ENCODE results near the gene SFMBT2. TPM values are rescaled to one million over a fixed set of nuclear protein-coding genes. Genes with fewer than 3 reads are reported as not detected.

The SFMBT2 gene
- total and polyA plus RNA-seq, 2 experiments from 2014 or later: 4.3 to 5.9 TPM

- no peak for TF ChIP-seq CTCF (IDR thresholded peaks at IDR 0.05; ENCODE audit: low read depth, low read length)
- no peaks in the 10 kb centered on the region for H3K36me3 ChIP-seq
- no peaks in the 10 kb centered on the region for H3K27me3 ChIP-seq
- no peak overlapping the region for H3K4me3 ChIP-seq
- DNase-seq (ENCODE audit: low read depth in 1 of 2, low spot score in 1 of 2): peak in 1 of 2 donors; percentile 18
- no peak overlapping the region for H3K27ac ChIP-seq
- no peaks in the 10 kb centered on the region for H3K4me1 ChIP-seq (ENCODE audit: low read depth)
- H3K9me3 ChIP-seq (ENCODE audit: low read depth): no peaks in the 10 kb centered on the region
These were observed 76.2 kb downstream of the SFMBT2 start for GRCh38 chr10:7334642-7334964.

GRCh38 chr10:7333961-7334641 is 76.7 kb downstream of the SFMBT2 start:
- Histone ChIP-seq H3K27me3 (no peaks in the 10 kb centered on the region), H3K27ac (no peak overlapping the region), H3K36me3 (no peaks in the 10 kb centered on the region), H3K4me1 (ENCODE audit: low read depth) (no peaks in the 10 kb centered on the region), H3K9me3 (ENCODE audit: low read depth) (no peaks in the 10 kb centered on the region), H3K4me3 (no peak overlapping the region)
- DNase-seq (ENCODE audit: low read depth in 1 of 2, low spot score in 1 of 2): peak in 1 of 2 donors; percentile 35
- no peak for TF ChIP-seq CTCF (IDR thresholded peaks at IDR 0.05; ENCODE audit: low read depth, low read length)

- DNase-seq (ENCODE audit: low read depth in 1 of 2, low spot score in 1 of 2): no peak
- Histone ChIP-seq H3K36me3 (no peaks in the 10 kb centered on the region), H3K27me3 (no peaks in the 10 kb centered on the region), H3K27ac (no peak overlapping the region), H3K4me1 (ENCODE audit: low read depth) (no peaks in the 10 kb centered on the region), H3K9me3 (ENCODE audit: low read depth) (no peaks in the 10 kb centered on the region), H3K4me3 (no peak overlapping the region)
- no peak for TF ChIP-seq CTCF (IDR thresholded peaks at IDR 0.05; ENCODE audit: low read depth, low read length)
These were observed 81.6 kb downstream of the SFMBT2 start for GRCh38 chr10:7329219-7329618.

GRCh38 chr10:7327885-7328284 is 82.9 kb downstream of the SFMBT2 start:
- TF ChIP-seq CTCF (IDR thresholded peaks at IDR 0.05; ENCODE audit: low read depth, low read length): no peak
- H3K27ac ChIP-seq: no peak overlapping the region
- H3K4me3 ChIP-seq: no peak overlapping the region
- DNase-seq (ENCODE audit: low read depth in 1 of 2, low spot score in 1 of 2): no peak
- H3K9me3 ChIP-seq (ENCODE audit: low read depth): no peaks in the 10 kb centered on the region
- H3K36me3 ChIP-seq: no peaks in the 10 kb centered on the region
- no peaks in the 10 kb centered on the region for H3K4me1 ChIP-seq (ENCODE audit: low read depth)
- no peaks in the 10 kb centered on the region for H3K27me3 ChIP-seq

GRCh38 chr10:7322623-7323022 is 88.2 kb downstream of the SFMBT2 start:
- no peak overlapping the region for H3K27ac ChIP-seq
- TF ChIP-seq CTCF (IDR thresholded peaks at IDR 0.05; ENCODE audit: low read depth, low read length): no peak
- H3K4me1 ChIP-seq (ENCODE audit: low read depth): no peaks in the 10 kb centered on the region
- H3K4me3 ChIP-seq: no peak overlapping the region
- H3K9me3 ChIP-seq (ENCODE audit: low read depth): no peaks in the 10 kb centered on the region
- no peaks in the 10 kb centered on the region for H3K36me3 ChIP-seq
- no peaks in the 10 kb centered on the region for H3K27me3 ChIP-seq
- DNase-seq (ENCODE audit: low read depth in 1 of 2, low spot score in 1 of 2): no peak
